Stimulated activated CD4-positive, alpha-beta T cell treated with anti-CD3 and anti-CD28 coated beads, Interleukin-15, amount 100 ng/mL, for 24 hours (primary cell): ENCODE measurements around the gene MAGIX.

Source experiments
- DNase-seq: peaks from one replicate; pipeline ENCODE4 v3.0.0-alpha.2; 2020

The MAGIX gene

GRCh38 chrX:49184294-49185281 lies 22.0 kb downstream of the MAGIX start:
- peak; percentile 65 for DNase-seq

- peak; percentile 86 for DNase-seq
Measured at GRCh38 chrX:49186125-49187027, 23.8 kb downstream of the MAGIX start, which contains the start of gene PRICKLE3. TSS of gene PRICKLE3 (minus strand) at chrX:49186373. CDS start at chrX:49186297, 76 bp downstream.

- DNase-seq: no peak
Measured at GRCh38 chrX:49187028-49187394, 24.5 kb downstream of the MAGIX start.

GRCh38 chrX:49187526-49187925 lies 25.0 kb downstream of the MAGIX start:
- no peak for DNase-seq

GRCh38 chrX:49188468-49189076 lies 26.0 kb downstream of the MAGIX start:
- no peak for DNase-seq

GRCh38 chrX:49189606-49190005 lies 27.0 kb downstream of the MAGIX start:
- DNase-seq: no peak

- peak; percentile 85 for DNase-seq
Measured at GRCh38 chrX:49190821-49191573, 28.4 kb downstream of the MAGIX start.

- DNase-seq: peak; percentile 52
Measured at GRCh38 chrX:49191574-49192011, 29.0 kb downstream of the MAGIX start.

GRCh38 chrX:49192722-49193328 lies 30.3 kb downstream of the MAGIX start:
- DNase-seq: peak; percentile 56

GRCh38 chrX:49193542-49193964 lies 31.0 kb downstream of the MAGIX start:
- no peak for DNase-seq

- no peak for DNase-seq
Measured at GRCh38 chrX:49197543-49198087, 35.1 kb downstream of the MAGIX start.

GRCh38 chrX:49198540-49199314 lies 36.2 kb downstream of the MAGIX start:
- peak; percentile 5 for DNase-seq

GRCh38 chrX:49199315-49199595 lies 36.7 kb downstream of the MAGIX start:
- DNase-seq: no peak

GRCh38 chrX:49199906-49200771 lies 37.6 kb downstream of the MAGIX start, which contains the start of gene SYP:
TSS of gene SYP (minus strand) at chrX:49200193. CDS start at chrX:49200186, 7 bp downstream.
- DNase-seq: peak; percentile 89

GRCh38 chrX:49202022-49202421 lies 39.5 kb downstream of the MAGIX start:
- no peak for DNase-seq

GRCh38 chrX:49203536-49203935 lies 41.0 kb downstream of the MAGIX start:
- no peak for DNase-seq

GRCh38 chrX:49204017-49204416 lies 41.5 kb downstream of the MAGIX start:
- DNase-seq: no peak

GRCh38 chrX:49204709-49205108 lies 42.2 kb downstream of the MAGIX start:
- DNase-seq: no peak

- DNase-seq: no peak
Measured at GRCh38 chrX:49205443-49205842, 42.9 kb downstream of the MAGIX start.

GRCh38 chrX:49206543-49206942 lies 44.0 kb downstream of the MAGIX start:
- no peak for DNase-seq
